Spleen (tissue), 11 donors: ENCODE measurements around the gene SFPQ. TPM values are rescaled to one million over a fixed set of nuclear protein-coding genes. Genes with fewer than 3 reads are reported as not detected.

Source experiments
- DNase-seq: peaks from one replicate; pipeline ENCODE4 v3.0.0-alpha.2; 2020
- H3K27ac ChIP-seq, 8 donors: fragments of 200-600 bp; sonication (generic) in 7 of 8; 1 replicate in 4 of 8; 2 replicates in 4 of 8; pipeline versions ENCODE4 v1.5.0 to v1.8.0; 2016 to 2021; ENCODE audit warnings: inconsistent platforms in 4 of 8, mild to moderate bottlenecking in 4 of 8, moderate library complexity in 1 of 8
- H3K27me3 ChIP-seq, 7 donors: fragments of 200-600 bp; sonication (generic) in 6 of 7; replicated peaks in 1 of 7; 1 replicate in 4 of 7; 2 replicates in 3 of 7; pipeline versions ENCODE4 v1.5.0 to v1.8.0; 2016 to 2021; ENCODE audit warnings: inconsistent platforms in 3 of 7, mild to moderate bottlenecking in 1 of 7
- H3K36me3 ChIP-seq, 6 donors: fragments of 200-600 bp; sonication (generic) in 5 of 6; 1 replicate in 4 of 6; 2 replicates in 2 of 6; pipeline versions ENCODE4 v1.5.0 to v1.8.0; 2016 to 2021; ENCODE audit warnings: inconsistent platforms in 2 of 6
- H3K4me1 ChIP-seq, 6 donors: fragments of 200-600 bp; sonication (generic) in 5 of 6; 1 replicate in 3 of 6; 2 replicates in 3 of 6; pipeline versions ENCODE4 v1.5.0 to v1.8.0; 2016 to 2021; ENCODE audit warnings: inconsistent platforms in 3 of 6
- H3K4me3 ChIP-seq, 8 donors: fragments of 200-600 bp; sonication (generic) in 7 of 8; 1 replicate in 4 of 8; 2 replicates in 4 of 8; pipeline versions ENCODE4 v1.5.0 to v1.8.0; 2016 to 2021; ENCODE audit warnings: inconsistent platforms in 4 of 8, mild to moderate bottlenecking in 4 of 8, moderate library complexity in 2 of 8
- H3K9me3 ChIP-seq, 8 donors: fragments of 200-600 bp; sonication (generic) in 7 of 8; 1 replicate in 4 of 8; 2 replicates in 4 of 8; pipeline versions ENCODE4 v1.5.0 to v1.8.0; 2016 to 2021; ENCODE audit warnings: inconsistent platforms in 4 of 8
- POLR2A ChIP-seq, 3 donors: fragments of 450-650 bp; IDR thresholded peaks; one replicate each; pipeline ENCODE4 v1.5.1; 2017; ENCODE audit warnings: antibody characterized with exemption in 3 of 3, mild to moderate bottlenecking in 1 of 3
- POLR2AphosphoS5 ChIP-seq, 3 donors: sonication (generic); formaldehyde crosslinking; IDR thresholded peaks; one replicate each; pipeline ENCODE4 v1.5.1; 2017; ENCODE audit warnings: antibody characterized with exemption in 3 of 3
- WGBS, 5 donors: extraction: QIAGEN DNeasy Blood & Tissue Kit in 3 of 5; methylation state at CpG; one replicate each; pipeline versions ENCODE4 v1.1.5 to v1.1.7; 2013 to 2018; 5-methylcytosine and 5-hydroxymethylcytosine counted together
- intact Hi-C: fragments of 100-400 bp; cut with DNase I; formaldehyde crosslinking; loops from one replicate; pipeline ENCODE4 v1.15.0; 2023; ENCODE audit warnings: low total_unique reads
- polyA plus RNA-seq, 3 donors: library from polyadenylated mRNA; stranded (reverse); fragments of 200-250 nt; gene quantifications; one replicate each; pipeline ENCODE4 v1.2.1, GENCODE V29; 2013
- total RNA-seq, 7 donors: library from RNA; depleted of rRNA in 3 of 7; stranded (reverse); fragments of >200 nt in 3 of 7; fragmentation: NEBNext Ultra II Directional in 4 of 7; extraction: Animal tissue kit (Norgen Biotek cat#: 25700) in 4 of 7; gene quantifications; one replicate each; pipeline versions ENCODE4 v1.1.0 to v1.2.1, GENCODE V29; 2016 to 2021
- TF ChIP-seq, protein P1 (sequence below), 11 experiments: fragments of 200-600 bp in 7 of 11; fragments of 450-650 bp in 4 of 11; sonication (generic) in 4 of 11; IDR thresholded peaks in 8 of 11; conservative IDR thresholded peaks in 3 of 11; 1 replicate in 7 of 11; 2 replicates in 4 of 11; pipeline versions ENCODE4 v1.4.0 to v1.8.0; 2016 to 2021; ENCODE audit warnings: antibody characterized with exemption in 11 of 11, inconsistent platforms in 4 of 11, mild to moderate bottlenecking in 1 of 11
- donor health status: healthy with polysubstance abuse.
- donor health status: DM: no; HTN: no; CAD: no; lungs with moderate emphysema.
- donor health status: DM: no; HTN: no; CAD: no.
- donor health status: Bipolar disorder and iron deficiency.
- donor health status: healthy.
- donor health status: DM: no; HTN: no; CAD: no.
- donor health status: DM: yes; HTN: yes; CAD: no.

The SFPQ gene
- total and polyA plus RNA-seq, 10 donors, result 171 to 292 (median 247) TPM

DNA sequence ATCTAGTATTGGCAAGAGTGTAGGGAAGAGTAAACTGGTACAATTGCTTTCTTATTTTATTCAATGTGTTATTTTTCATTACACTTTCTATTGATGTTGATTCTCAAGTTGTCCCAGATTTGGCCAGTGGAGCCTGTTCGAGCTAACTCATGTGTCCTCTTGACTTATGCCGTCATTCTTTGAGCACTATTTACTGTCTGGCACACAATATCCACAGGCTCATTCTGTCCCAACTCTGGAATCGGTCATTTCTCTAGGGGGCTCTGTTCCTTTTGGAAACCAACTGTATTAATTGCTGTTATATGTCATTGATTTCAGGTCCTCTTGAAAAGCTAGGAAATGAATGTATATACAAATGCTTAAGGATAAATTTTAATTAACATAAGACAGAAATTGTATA lies 22.4 kb upstream of the SFPQ start:
- Histone ChIP-seq H3K36me3 (no peaks in the 10 kb centered on the region), H3K4me3 (no peak overlapping the region), H3K27me3 (no peaks in the 10 kb centered on the region), H3K4me1 (no peaks in the 10 kb centered on the region), H3K9me3 (no peaks in the 10 kb centered on the region), H3K27ac (no peak overlapping the region)
- intact Hi-C loops, result no loop called here
- WGBS, 5 donors, result 62 to 82% (median 77%) methylated on average over 3 of the region's 3 CpGs
- TF ChIP-seq POLR2A (IDR thresholded peaks at IDR 0.05) (no peak), POLR2AphosphoS5 (IDR thresholded peaks at IDR 0.05) (no peak)
- TF ChIP-seq, protein P1, sequence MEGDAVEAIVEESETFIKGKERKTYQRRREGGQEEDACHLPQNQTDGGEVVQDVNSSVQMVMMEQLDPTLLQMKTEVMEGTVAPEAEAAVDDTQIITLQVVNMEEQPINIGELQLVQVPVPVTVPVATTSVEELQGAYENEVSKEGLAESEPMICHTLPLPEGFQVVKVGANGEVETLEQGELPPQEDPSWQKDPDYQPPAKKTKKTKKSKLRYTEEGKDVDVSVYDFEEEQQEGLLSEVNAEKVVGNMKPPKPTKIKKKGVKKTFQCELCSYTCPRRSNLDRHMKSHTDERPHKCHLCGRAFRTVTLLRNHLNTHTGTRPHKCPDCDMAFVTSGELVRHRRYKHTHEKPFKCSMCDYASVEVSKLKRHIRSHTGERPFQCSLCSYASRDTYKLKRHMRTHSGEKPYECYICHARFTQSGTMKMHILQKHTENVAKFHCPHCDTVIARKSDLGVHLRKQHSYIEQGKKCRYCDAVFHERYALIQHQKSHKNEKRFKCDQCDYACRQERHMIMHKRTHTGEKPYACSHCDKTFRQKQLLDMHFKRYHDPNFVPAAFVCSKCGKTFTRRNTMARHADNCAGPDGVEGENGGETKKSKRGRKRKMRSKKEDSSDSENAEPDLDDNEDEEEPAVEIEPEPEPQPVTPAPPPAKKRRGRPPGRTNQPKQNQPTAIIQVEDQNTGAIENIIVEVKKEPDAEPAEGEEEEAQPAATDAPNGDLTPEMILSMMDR (IDR thresholded peaks at IDR 0.05 in 8 of 11, conservative IDR thresholded peaks at IDR 0.05 in 3 of 11), result no peak
- DNase-seq, result no peak

DNA sequence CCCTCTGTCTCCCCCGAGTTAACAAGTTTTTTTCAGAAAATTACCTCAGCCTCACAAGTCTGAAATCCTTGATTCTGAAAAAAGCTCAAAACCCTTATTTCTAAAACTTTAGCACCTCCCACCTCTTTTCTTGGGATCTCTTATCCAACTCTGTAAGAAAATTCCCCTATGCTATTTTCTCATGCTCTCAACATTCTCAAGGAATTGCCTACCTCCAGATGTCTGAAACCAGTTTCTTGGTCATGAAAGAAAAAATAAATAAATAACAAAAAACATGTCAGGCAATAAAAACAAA lies 18.1 kb upstream of the SFPQ start:
- WGBS, 5 donors, result 65 to 96% (median 72%) methylated on average over 1 of the region's 1 CpG
- TF ChIP-seq, protein P1 (IDR thresholded peaks at IDR 0.05 in 8 of 11, conservative IDR thresholded peaks at IDR 0.05 in 3 of 11), result no peak
- no peak for TF ChIP-seq POLR2AphosphoS5 (IDR thresholded peaks at IDR 0.05)
- no peak for TF ChIP-seq POLR2A (IDR thresholded peaks at IDR 0.05)
- Histone ChIP-seq H3K27ac (no peak overlapping the region), H3K36me3 (no peaks in the 10 kb centered on the region), H3K27me3 (no peaks in the 10 kb centered on the region), H3K4me1 (no peaks in the 10 kb centered on the region), H3K9me3 (no peaks in the 10 kb centered on the region), H3K4me3 (no peak overlapping the region)
- intact Hi-C loops, result no loop called here
- no peak for DNase-seq

DNA sequence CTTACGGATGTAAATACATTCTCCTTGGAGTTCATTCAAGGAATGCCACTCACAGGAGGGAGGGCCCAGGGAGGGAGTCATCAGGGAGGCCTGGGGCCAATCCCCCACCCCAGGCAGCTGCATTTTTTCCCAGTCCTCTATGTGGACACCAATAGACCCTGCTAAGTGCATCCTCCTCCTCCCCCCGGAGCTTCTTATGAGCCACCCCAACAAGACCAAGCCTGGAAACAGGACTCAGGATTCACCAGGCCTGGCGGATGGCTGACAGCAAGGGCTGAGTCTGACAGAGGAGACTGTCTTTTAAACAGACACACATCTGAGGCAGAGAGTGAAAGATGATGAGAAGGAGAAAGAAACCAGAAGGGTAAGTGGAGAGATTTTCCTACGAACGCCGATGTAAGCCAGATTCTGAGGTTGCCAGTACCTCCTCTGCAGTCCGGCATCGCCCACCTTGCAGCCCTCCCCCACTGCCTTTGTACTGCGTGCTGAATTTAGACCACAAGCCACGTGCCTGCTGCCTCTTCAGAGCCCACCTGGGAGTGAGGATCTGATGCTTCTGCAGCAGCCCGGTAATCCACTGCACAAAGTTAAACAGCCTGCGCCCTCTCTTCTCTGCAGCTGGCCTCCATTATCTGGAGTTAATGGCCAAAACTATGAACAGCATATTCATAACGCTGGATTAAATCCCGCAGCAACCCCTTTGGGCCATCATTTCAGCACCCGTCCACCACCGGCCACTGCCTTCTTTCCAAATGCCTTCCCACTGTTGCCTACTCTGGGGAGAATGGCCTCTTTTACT lies 17.6 kb upstream of the SFPQ start:
- H3K27me3 ChIP-seq, result no peaks in the 10 kb centered on the region
- WGBS, 5 donors, result 54 to 82% (median 74%) methylated on average over 16 of the region's 16 CpGs
- H3K27ac ChIP-seq, result no peak overlapping the region
- H3K9me3 ChIP-seq, result no peaks in the 10 kb centered on the region
- no peak overlapping the region for H3K4me3 ChIP-seq
- H3K36me3 ChIP-seq, result no peaks in the 10 kb centered on the region
- no peaks in the 10 kb centered on the region for H3K4me1 ChIP-seq
- TF ChIP-seq, protein P1 (IDR thresholded peaks at IDR 0.05 in 8 of 11, conservative IDR thresholded peaks at IDR 0.05 in 3 of 11), result no peak
- no peak for TF ChIP-seq POLR2AphosphoS5 (IDR thresholded peaks at IDR 0.05)
- DNase-seq, result no peak
- intact Hi-C loops, result no loop called here

DNA sequence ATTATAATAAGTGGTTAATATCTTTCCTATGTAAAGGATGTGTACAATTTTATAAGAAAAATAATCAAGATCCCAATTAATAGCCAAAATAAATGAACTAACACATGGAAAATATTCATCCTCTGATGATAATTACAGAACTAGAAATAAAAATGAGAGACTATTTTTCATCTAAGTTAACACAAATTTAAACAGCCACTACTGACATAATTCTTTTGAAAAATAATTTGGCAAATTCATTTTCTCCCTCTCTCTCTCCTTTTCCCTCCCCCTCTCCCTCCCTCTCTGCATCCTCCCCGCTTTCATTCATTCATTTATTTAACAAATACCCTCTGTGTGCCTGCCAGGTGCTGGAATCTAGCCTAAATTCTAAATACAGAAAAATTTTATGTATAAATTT lies 10.3 kb upstream of the SFPQ start:
- Histone ChIP-seq H3K36me3 (no peaks in the 10 kb centered on the region), H3K4me1 (peaks cover 0 to 9% (median 8%) of the 10 kb centered on the region in 6 donors), H3K27me3 (no peaks in the 10 kb centered on the region), H3K4me3 (no peak overlapping the region), H3K27ac (no peak overlapping the region), H3K9me3 (no peaks in the 10 kb centered on the region)
- TF ChIP-seq, protein P1 (IDR thresholded peaks at IDR 0.05 in 8 of 11, conservative IDR thresholded peaks at IDR 0.05 in 3 of 11), result no peak
- no peak for TF ChIP-seq POLR2AphosphoS5 (IDR thresholded peaks at IDR 0.05)
- no peak for TF ChIP-seq POLR2A (IDR thresholded peaks at IDR 0.05)
- intact Hi-C loops, result loop anchor here (5.0 kb wide), 1 partner anchor 94 kb away; no protein-coding TSS in a partner anchor
- DNase-seq, result no peak
- 83 to 98% (median 88%) methylated on average over 1 of the region's 1 CpG for WGBS, 5 donors
